GM06990 (cell line): ENCODE measurements around the gene PNLIPRP2.
A peak's percentile ranks its signal among the peaks of the same experiment; 100 is the strongest.

Experiments
- DNase-seq: peaks from one replicate; pipeline ENCODE4 v3.0.0-alpha.2; 2011; ENCODE audit not compliant: insufficient read length; ENCODE audit errors: extremely low read depth
- H3K27me3 ChIP-seq: replicated peaks from 2 replicates; pipeline ENCODE4 v1.6.0; 2011; ENCODE audit warnings: low read length; ENCODE audit not compliant: control insufficient read depth, insufficient read depth
- H3K36me3 ChIP-seq: 2 replicates; pipeline ENCODE4 v1.5.1; 2011; ENCODE audit warnings: low read length; ENCODE audit not compliant: control insufficient read depth, insufficient read depth
- H3K4me3 ChIP-seq: replicated peaks from 2 replicates; pipeline ENCODE4 v1.5.1; 2011; ENCODE audit warnings: low read depth, mild to moderate bottlenecking, control low read depth, low read length
- CTCF ChIP-seq: IDR thresholded peaks from 2 replicates; pipeline ENCODE4 v1.5.1; 2011; ENCODE audit warnings: low read length, control low read depth, mild to moderate bottlenecking, inconsistent platforms; ENCODE audit not compliant: insufficient read depth, poor library complexity, severe bottlenecking

Gene PNLIPRP2

GRCh38 chr10:116608686-116609594 lies 11.8 kb upstream of the PNLIPRP2 start:
- Histone ChIP-seq H3K4me3 (peak overlapping the region; percentile 27), H3K27me3 (peaks cover 1% of the 10 kb centered on the region; the same call in 1 of the 2 replicates), H3K36me3 (no peaks in the 10 kb centered on the region)
- TF ChIP-seq CTCF = no peak
- DNase-seq = no peak

GRCh38 chr10:116610443-116611152 lies 10.2 kb upstream of the PNLIPRP2 start:
- TF ChIP-seq CTCF = no peak
- Histone ChIP-seq H3K4me3 (no peak overlapping the region), H3K27me3 (peaks cover 1% of the 10 kb centered on the region; the same call in 1 of the 2 replicates), H3K36me3 (no peaks in the 10 kb centered on the region)
- no peak for DNase-seq

- no peaks in the 10 kb centered on the region for H3K36me3 ChIP-seq
- DNase-seq = no peak
- H3K27me3 ChIP-seq = peaks cover 1% of the 10 kb centered on the region; the same call in 1 of the 2 replicates
- no peak overlapping the region for H3K4me3 ChIP-seq
- TF ChIP-seq CTCF = no peak
These were observed 9.6 kb upstream of the PNLIPRP2 start for GRCh38 chr10:116611153-116611545.

GRCh38 chr10:116612107-116612769 lies 8.5 kb upstream of the PNLIPRP2 start:
- Histone ChIP-seq H3K27me3 (peaks cover 1% of the 10 kb centered on the region; the same call in 1 of the 2 replicates), H3K4me3 (no peak overlapping the region), H3K36me3 (no peaks in the 10 kb centered on the region)
- TF ChIP-seq CTCF = no peak
- no peak for DNase-seq

GRCh38 chr10:116613471-116613870 lies 7.3 kb upstream of the PNLIPRP2 start:
- Histone ChIP-seq H3K36me3 (no peaks in the 10 kb centered on the region), H3K4me3 (no peak overlapping the region), H3K27me3 (peaks cover 1% of the 10 kb centered on the region; the same call in 1 of the 2 replicates)
- TF ChIP-seq CTCF = no peak
- no peak for DNase-seq
